Subcutaneous adipose tissue (tissue), 4 donors: ENCODE measurements around the gene NTN1. TPM values are rescaled to one million over a fixed set of nuclear protein-coding genes. Genes with fewer than 3 reads are reported as not detected.

ENCODE experiments used
- CTCF ChIP-seq: fragments of 450-650 bp; IDR thresholded peaks from one replicate; pipeline ENCODE4 v1.5.1; 2016; ENCODE audit warnings: low read depth, mild to moderate bottlenecking, control low read depth, antibody characterized with exemption, moderate library complexity
- total RNA-seq, 4 donors: library from RNA; depleted of rRNA; stranded (reverse); fragments of >200 nt; gene quantifications; one replicate each; pipeline ENCODE4 v1.1.0, GENCODE V29; 2016

NTN1 gene
- total RNA-seq, 4 donors from 2014 or later, result 0.85 to 7.9 (median 3.2) TPM

DNA sequence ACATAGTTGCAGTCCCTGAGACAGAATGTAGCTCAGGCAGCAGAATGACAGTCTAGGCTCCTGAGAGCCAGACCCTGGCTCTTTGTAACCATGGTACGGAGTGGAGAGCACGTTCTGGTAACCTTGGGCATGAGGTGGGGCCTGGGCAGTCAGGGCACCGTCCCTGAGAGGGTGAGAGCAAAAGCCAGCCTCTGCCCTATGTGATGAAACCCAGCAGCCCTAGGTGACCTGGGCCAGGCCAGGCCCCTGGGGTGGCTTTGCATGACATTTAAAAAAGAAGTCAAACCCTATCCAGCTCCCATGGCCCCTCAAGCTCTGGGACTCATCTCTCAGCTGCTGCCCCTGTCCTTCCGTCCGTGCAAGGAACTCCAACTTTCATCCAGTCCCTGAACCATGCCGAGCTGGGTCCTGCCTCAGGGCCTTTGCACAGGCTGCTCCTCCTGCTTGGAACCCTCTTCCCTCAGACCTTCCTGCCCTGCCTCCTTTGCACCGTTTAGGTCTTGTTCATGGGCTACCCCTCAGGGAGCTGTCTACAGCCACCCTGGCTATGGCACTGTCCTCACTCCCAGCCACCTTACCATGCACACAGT lies 188.6 kb downstream of the NTN1 start:
- TF ChIP-seq CTCF, result no peak

DNA sequence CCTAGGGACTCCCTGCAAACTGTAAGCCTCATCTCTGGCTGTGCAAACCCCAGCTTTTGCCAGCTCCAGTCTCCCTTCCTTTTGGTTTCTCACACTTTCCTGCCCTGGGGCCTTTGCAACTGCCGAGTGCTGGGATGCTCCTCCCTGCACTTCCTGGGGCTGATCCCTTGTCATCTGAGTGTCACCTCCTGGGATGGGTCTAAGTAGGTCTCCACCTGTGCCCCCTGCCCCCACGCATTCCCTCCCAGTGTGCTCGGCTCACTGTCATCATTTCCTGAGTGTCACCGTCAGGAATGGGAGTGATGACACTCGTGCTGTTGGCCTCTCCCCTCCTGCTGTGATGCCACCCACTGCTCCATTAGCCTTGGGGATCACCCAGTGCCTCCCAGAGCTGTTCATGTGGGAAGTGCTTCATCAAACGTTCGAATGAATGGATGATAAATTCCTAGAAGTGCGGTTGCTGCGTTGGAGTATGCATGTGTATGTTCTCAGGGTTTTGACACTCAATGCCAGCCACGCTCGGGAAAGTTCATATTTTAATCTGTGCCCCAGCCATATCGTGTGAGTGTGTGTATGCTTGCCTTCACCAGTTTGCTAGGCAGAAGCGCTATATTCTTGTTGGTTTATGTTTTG lies 189.9 kb downstream of the NTN1 start:
- TF ChIP-seq CTCF, result no peak

- no peak for TF ChIP-seq CTCF
Measured at GRCh38 chr17:9212376-9213302, 191.3 kb downstream of the NTN1 start.

DNA sequence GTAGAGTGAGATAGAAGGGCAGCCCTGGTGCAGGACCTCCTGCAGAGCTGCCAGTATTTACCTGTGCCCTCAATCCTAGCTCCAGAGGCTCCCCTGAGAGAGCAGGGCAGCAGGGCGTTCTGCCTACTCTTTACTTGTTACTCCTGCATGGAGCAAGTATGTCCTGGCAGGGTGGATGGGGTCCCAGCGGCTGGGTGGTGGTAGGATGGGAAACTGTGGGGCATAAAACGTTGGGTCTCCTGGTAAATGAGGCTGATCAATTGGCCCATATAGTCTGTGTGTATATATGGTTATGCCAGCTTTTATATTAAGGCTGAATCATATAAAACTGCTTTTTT lies 192.0 kb downstream of the NTN1 start:
- TF ChIP-seq CTCF, result no peak

- TF ChIP-seq CTCF, result no peak
Measured at GRCh38 chr17:9215465-9215864, 194.2 kb downstream of the NTN1 start.

GRCh38 chr17:9217151-9218056 lies 196.1 kb downstream of the NTN1 start:
- no peak for TF ChIP-seq CTCF
